HG02840 (cell line): ENCODE data around the gene APH1B.
"Not testable (repeated sequence)": the region's sequence is repeated elsewhere in the genome, so short reads cannot be mapped to it uniquely, and the experiment has no call there.

Source experiments
- ATAC-seq: cut with Tn5 transposase; IDR thresholded peaks from one replicate; pipeline ENCODE4 v1.9.1; 2021; ENCODE audit warnings: mild to moderate bottlenecking, moderate library complexity, moderate number of reproducible peaks; ENCODE audit not compliant: unreplicated experiment, low FRiP score

The APH1B gene

GRCh38 chr15:63294359-63294758 is 17.0 kb downstream of the APH1B start:
- no peak for ATAC-seq

- no peak for ATAC-seq
These were observed 17.9 kb downstream of the APH1B start for GRCh38 chr15:63295341-63295740.

GRCh38 chr15:63296195-63296594 is 18.8 kb downstream of the APH1B start:
- no peak for ATAC-seq

- no peak for ATAC-seq
These were observed 22.7 kb downstream of the APH1B start for GRCh38 chr15:63299943-63300575.

- no peak for ATAC-seq
These were observed 23.7 kb downstream of the APH1B start for GRCh38 chr15:63301088-63301487.

GRCh38 chr15:63305260-63305659 is 27.9 kb downstream of the APH1B start:
- ATAC-seq, result no peak

- no peak for ATAC-seq
These were observed 29.2 kb downstream of the APH1B start for GRCh38 chr15:63306492-63307073.

- no peak for ATAC-seq
These were observed 31.1 kb downstream of the APH1B start for GRCh38 chr15:63308491-63308890.

- no peak for ATAC-seq
These were observed 31.5 kb downstream of the APH1B start for GRCh38 chr15:63308947-63309346.

GRCh38 chr15:63310646-63311045 is 33.2 kb downstream of the APH1B start:
- no peak for ATAC-seq

- no peak for ATAC-seq
These were observed 34.9 kb downstream of the APH1B start for GRCh38 chr15:63312286-63312685.

GRCh38 chr15:63313825-63314224 is 36.4 kb downstream of the APH1B start:
- no peak for ATAC-seq

GRCh38 chr15:63314409-63314808 is 37.0 kb downstream of the APH1B start:
- ATAC-seq, result no peak

GRCh38 chr15:63318344-63318743 is 40.9 kb downstream of the APH1B start:
- no peak for ATAC-seq

GRCh38 chr15:63319065-63319464 is 41.7 kb downstream of the APH1B start:
- no peak for ATAC-seq

GRCh38 chr15:63320446-63320845 is 43.0 kb downstream of the APH1B start:
- ATAC-seq, result not testable (repeated sequence)

- ATAC-seq, result not testable (repeated sequence)
These were observed 43.6 kb downstream of the APH1B start for GRCh38 chr15:63320981-63321380.

- ATAC-seq, result no peak
These were observed 44.1 kb downstream of the APH1B start for GRCh38 chr15:63321462-63321861.

- ATAC-seq, result no peak
These were observed 45.1 kb downstream of the APH1B start for GRCh38 chr15:63322541-63322940.

- ATAC-seq, result no peak
These were observed 46.6 kb downstream of the APH1B start for GRCh38 chr15:63323798-63324563.

- no peak for ATAC-seq
These were observed 47.4 kb downstream of the APH1B start for GRCh38 chr15:63324770-63325169.
